Measurements from ENCODE around the gene IDI1. TPM values are rescaled to one million over a fixed set of nuclear protein-coding genes. Genes with fewer than 3 reads are reported as not detected.

Gene IDI1
- total and polyA plus RNA-seq, 2 of the 13 experiments (the other 11 are each of a cell fraction or from before 2014, with no cell fraction given) = 44.4 to 145 TPM

DNA sequence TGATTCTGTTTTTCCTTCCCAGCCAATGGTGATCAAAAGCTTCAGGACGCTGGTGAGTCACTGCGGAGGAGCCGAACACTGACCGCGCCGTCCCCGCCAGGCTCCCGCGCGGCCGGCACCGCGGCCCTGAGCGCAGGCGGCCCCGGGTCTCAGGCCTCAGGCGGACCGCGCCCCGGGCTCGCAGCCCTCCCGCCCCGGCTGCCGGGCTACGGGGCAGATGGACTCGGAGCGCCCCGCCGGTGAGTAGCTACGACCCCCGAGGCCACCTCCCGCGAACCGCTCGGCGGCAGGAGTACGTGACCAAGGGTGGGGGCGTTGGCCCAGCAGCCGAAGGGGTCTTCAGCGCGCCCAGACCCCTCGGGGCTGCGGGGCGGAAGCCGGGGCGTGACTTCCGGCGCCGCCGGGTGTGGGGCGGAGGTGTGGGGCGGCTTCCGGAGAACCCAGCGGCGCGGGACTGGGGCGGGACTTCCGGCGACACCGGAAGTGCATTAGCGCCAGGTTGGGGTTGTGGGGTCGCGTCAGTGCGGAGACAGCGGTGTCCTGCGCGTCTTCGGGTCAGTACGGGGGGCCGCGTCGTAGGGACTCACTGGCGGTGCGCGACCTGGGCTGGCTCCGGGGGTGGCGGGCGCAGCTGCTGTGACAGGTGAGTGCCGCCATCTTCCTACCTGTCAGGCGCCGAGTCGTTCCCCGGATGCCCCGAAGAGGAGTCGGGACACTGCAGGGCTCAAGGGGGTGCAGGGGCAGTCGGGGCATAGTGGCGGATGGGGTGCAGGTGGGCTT lies 7.6 kb upstream of the IDI1 start, which contains the start of gene WDR37 (continued):
- TF ChIP-seq, protein P1, sequence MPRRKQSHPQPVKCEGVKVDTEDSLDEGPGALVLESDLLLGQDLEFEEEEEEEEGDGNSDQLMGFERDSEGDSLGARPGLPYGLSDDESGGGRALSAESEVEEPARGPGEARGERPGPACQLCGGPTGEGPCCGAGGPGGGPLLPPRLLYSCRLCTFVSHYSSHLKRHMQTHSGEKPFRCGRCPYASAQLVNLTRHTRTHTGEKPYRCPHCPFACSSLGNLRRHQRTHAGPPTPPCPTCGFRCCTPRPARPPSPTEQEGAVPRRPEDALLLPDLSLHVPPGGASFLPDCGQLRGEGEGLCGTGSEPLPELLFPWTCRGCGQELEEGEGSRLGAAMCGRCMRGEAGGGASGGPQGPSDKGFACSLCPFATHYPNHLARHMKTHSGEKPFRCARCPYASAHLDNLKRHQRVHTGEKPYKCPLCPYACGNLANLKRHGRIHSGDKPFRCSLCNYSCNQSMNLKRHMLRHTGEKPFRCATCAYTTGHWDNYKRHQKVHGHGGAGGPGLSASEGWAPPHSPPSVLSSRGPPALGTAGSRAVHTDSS (CRISPR knock-in tag; conservative IDR thresholded peaks at IDR 0.05) = no peak
- TF ChIP-seq ZNF274 (CRISPR knock-in tag; IDR thresholded peaks at IDR 0.05) (0 out of 2 replicates have a peak, but pooled peaks have one; percentile 57), ZNF138 (CRISPR knock-in tag; IDR thresholded peaks at IDR 0.05; ENCODE audit: low read depth) (no peak), ZNF296 (CRISPR knock-in tag; conservative IDR thresholded peaks at IDR 0.05) (no peak), RAD21 (CRISPR knock-in tag; IDR thresholded peaks at IDR 0.05) (peak; percentile 5; the same call in 1 of the 2 replicates), CENPX (CRISPR knock-in tag; IDR thresholded peaks at IDR 0.05) (no peak), PTBP1 (IDR thresholded peaks at IDR 0.05; ENCODE audit: low read depth, low read length, poor library complexity, severe bottlenecking) (no peak), PPARG (CRISPR knock-in tag; conservative IDR thresholded peaks at IDR 0.05) (no peak), ZNF709 (CRISPR knock-in tag; IDR thresholded peaks at IDR 0.05) (no peak), ZNF326 (CRISPR knock-in tag; IDR thresholded peaks at IDR 0.05; ENCODE audit: borderline replicate concordance) (no peak)
- TF ChIP-seq, protein P2, sequence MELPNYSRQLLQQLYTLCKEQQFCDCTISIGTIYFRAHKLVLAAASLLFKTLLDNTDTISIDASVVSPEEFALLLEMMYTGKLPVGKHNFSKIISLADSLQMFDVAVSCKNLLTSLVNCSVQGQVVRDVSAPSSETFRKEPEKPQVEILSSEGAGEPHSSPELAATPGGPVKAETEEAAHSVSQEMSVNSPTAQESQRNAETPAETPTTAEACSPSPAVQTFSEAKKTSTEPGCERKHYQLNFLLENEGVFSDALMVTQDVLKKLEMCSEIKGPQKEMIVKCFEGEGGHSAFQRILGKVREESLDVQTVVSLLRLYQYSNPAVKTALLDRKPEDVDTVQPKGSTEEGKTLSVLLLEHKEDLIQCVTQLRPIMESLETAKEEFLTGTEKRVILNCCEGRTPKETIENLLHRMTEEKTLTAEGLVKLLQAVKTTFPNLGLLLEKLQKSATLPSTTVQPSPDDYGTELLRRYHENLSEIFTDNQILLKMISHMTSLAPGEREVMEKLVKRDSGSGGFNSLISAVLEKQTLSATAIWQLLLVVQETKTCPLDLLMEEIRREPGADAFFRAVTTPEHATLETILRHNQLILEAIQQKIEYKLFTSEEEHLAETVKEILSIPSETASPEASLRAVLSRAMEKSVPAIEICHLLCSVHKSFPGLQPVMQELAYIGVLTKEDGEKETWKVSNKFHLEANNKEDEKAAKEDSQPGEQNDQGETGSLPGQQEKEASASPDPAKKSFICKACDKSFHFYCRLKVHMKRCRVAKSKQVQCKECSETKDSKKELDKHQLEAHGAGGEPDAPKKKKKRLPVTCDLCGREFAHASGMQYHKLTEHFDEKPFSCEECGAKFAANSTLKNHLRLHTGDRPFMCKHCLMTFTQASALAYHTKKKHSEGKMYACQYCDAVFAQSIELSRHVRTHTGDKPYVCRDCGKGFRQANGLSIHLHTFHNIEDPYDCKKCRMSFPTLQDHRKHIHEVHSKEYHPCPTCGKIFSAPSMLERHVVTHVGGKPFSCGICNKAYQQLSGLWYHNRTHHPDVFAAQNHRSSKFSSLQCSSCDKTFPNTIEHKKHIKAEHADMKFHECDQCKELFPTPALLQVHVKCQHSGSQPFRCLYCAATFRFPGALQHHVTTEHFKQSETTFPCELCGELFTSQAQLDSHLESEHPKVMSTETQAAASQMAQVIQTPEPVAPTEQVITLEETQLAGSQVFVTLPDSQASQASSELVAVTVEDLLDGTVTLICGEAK (IDR thresholded peaks at IDR 0.05) = peak; percentile 90
- TF ChIP-seq, protein P2 (CRISPR knock-in tag; IDR thresholded peaks at IDR 0.05) = peak; percentile 11; the same call in 1 of the 2 replicates
- TF ChIP-seq, protein P3, sequence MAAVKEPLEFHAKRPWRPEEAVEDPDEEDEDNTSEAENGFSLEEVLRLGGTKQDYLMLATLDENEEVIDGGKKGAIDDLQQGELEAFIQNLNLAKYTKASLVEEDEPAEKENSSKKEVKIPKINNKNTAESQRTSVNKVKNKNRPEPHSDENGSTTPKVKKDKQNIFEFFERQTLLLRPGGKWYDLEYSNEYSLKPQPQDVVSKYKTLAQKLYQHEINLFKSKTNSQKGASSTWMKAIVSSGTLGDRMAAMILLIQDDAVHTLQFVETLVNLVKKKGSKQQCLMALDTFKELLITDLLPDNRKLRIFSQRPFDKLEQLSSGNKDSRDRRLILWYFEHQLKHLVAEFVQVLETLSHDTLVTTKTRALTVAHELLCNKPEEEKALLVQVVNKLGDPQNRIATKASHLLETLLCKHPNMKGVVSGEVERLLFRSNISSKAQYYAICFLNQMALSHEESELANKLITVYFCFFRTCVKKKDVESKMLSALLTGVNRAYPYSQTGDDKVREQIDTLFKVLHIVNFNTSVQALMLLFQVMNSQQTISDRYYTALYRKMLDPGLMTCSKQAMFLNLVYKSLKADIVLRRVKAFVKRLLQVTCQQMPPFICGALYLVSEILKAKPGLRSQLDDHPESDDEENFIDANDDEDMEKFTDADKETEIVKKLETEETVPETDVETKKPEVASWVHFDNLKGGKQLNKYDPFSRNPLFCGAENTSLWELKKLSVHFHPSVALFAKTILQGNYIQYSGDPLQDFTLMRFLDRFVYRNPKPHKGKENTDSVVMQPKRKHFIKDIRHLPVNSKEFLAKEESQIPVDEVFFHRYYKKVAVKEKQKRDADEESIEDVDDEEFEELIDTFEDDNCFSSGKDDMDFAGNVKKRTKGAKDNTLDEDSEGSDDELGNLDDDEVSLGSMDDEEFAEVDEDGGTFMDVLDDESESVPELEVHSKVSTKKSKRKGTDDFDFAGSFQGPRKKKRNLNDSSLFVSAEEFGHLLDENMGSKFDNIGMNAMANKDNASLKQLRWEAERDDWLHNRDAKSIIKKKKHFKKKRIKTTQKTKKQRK (IDR thresholded peaks at IDR 0.05; ENCODE audit: low read length) = no peak
